GM12875 (cell line): ENCODE measurements around the gene SNRPB2.

ENCODE experiments used
- H3K4me3 ChIP-seq: one replicate; pipeline ENCODE4 v1.5.1; 2011; ENCODE audit warnings: low read depth, low read length, control low read depth
- CTCF ChIP-seq: IDR thresholded peaks from 2 replicates; pipeline ENCODE4 v1.5.1; 2011; ENCODE audit warnings: low read depth, mild to moderate bottlenecking, control low read depth, inconsistent platforms, low read length, moderate library complexity, borderline replicate concordance; ENCODE audit not compliant: insufficient read depth

Gene SNRPB2

GRCh38 chr20:16747291-16747811, 17.5 kb downstream of the SNRPB2 start:
- TF ChIP-seq CTCF = no peak
- no peak overlapping the region for H3K4me3 ChIP-seq

GRCh38 chr20:16748308-16748900, 18.6 kb downstream of the SNRPB2 start, which contains the start of gene OTOR:
Gene OTOR (plus strand): TSS chr20:16748358. CDS start chr20:16748402, 44 bp downstream.
- no peak within 1 kb of the TSS for H3K4me3 ChIP-seq
- TF ChIP-seq CTCF = no peak

- H3K4me3 ChIP-seq = no peak overlapping the region
- TF ChIP-seq CTCF = no peak
These were observed 19.7 kb downstream of the SNRPB2 start for GRCh38 chr20:16749573-16749972.

- H3K4me3 ChIP-seq = no peak overlapping the region
- no peak for TF ChIP-seq CTCF
These were observed 22.3 kb downstream of the SNRPB2 start for GRCh38 chr20:16752082-16752481.

GRCh38 chr20:16752901-16753300, 23.1 kb downstream of the SNRPB2 start:
- no peak for TF ChIP-seq CTCF
- no peak overlapping the region for H3K4me3 ChIP-seq

- no peak overlapping the region for H3K4me3 ChIP-seq
- no peak for TF ChIP-seq CTCF
These were observed 28.8 kb downstream of the SNRPB2 start for GRCh38 chr20:16758454-16759180.

- no peak overlapping the region for H3K4me3 ChIP-seq
- no peak for TF ChIP-seq CTCF
These were observed 29.3 kb downstream of the SNRPB2 start for GRCh38 chr20:16759181-16759563.
